Stimulated activated CD8-positive, alpha-beta memory T cell treated with anti-CD3 and anti-CD28 coated beads, Interleukin-15, amount 100 ng/mL, for 4 hours (primary cell): Measurements from ENCODE around the gene UBE2C.
"Not testable (repeated sequence)": the region's sequence is repeated elsewhere in the genome, so short reads cannot be mapped to it uniquely, and the experiment has no call there.

Experiments
- DNase-seq, 2 donors: peaks; one replicate each; pipeline ENCODE4 v3.0.0-alpha.2; 2020; ENCODE audit warnings: low read depth in 2 of 2

The UBE2C gene

DNA sequence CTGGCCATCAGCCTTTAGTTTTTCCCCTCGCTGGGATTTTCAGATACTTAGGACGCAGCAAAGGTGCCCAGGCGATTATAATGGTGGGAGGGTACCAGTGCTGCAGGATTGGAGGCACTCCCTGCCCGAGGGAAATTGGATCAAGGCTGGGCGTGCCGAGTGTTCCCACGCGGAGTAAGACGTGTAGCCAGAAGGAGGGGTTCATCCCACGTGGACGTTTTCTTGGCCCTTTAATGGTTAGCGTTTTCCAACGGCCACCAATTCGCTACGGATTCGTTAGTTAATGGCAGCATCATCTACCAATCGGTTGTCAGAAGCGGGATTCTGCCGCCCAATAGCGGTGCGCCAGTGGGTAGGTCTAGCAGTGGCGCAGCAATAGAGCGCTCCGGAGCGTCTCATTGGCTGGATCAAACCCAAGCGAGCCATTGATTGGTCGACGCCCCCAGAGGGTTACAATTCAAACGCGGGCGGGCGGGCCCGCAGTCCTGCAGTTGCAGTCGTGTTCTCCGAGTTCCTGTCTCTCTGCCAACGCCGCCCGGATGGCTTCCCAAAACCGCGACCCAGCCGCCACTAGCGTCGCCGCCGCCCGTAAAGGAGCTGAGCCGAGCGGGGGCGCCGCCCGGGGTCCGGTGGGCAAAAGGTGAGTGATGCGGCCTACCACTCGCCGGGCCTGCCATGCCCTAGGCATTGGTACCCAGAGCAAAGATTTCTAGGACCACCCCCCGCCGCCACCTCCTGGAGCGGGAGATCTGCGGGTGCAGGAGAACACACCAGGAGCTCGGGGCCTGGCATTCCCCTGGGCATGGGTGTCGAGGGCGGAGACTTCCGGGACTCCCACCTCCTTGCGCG lies at the start of gene UBE2C:
UBE2C (plus strand) TSS at position 488 of the 849 bp plus-strand sequence; CDS start at position 540, 52 bp downstream.
- DNase-seq = peak; percentile 81 to 91

DNA sequence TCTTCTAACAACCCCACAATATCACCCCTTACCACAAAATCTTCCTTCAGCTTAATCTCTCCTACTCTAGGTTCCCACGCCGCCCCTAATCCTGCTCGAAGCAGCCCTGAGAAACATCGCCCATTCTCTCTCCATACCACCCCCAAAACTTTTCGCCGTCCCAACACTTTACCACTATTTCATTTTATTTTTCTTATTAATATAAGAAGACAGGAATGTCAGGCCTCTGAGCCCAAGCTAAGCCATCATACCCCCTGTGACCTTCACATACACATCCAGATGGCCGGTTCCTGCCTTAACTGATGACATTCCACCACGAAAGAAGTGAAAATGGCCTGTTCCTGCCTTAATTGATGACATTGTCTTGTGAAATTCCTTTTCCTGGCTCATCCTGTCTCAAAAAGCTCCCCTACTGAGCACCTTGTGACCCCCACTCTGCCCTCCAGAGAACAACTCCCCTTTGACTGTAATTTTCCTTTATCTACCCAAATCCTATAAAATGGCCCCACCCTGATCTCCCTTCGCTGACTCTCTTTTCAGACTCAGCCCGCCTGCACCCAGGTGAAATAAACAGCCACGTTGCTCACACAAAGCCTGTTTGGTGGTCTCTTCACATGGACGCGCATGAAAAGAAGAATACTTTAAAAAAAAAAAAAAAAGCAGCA lies 47.7 kb upstream of the UBE2C start:
- not testable (repeated sequence) for DNase-seq

DNA sequence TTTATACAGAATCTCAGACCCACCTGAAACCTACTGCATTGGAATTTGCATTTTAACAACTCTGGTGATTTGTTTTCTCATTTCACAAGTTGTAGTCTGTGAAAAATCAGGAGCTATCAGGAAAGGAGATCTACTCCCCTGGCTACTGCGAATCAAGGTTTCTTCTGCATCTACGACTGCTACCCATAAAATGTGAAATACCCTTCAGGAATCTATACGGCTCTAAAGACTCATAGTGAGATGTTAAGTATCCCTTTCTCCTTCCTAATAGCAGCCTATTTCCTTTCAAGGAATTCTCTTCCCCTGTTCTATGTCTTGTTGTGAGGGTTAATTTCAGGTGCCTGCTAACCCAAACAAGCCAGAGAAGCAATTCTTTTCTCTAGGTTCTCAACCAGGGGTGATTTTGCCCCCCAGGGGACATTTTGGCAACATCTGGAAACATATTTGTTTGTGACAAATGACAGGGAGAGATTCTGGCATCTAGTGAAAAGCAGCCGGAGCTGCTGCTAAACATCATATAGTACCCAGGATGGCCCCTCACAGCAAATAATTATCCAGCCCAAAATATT lies 47.1 kb upstream of the UBE2C start:
- no peak for DNase-seq

DNA sequence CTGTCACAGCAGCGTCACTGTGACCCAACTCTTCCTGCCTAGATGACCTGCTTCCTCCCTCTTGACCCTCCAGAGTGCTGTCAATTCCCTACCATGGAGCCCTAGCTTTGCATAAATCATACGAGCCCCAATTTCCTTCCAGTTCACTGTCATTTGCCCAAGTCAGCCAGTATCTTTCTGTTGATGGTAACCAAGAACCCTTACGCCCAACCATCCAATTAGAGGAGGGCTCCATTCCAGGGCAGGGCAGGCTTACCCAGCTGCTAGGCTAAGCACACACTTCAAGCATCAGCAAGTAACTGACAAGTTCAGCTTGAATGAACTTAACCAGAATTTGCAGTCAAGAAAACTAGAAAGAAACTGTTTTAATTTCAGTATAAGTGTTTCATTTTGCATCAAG lies 46.5 kb upstream of the UBE2C start:
- DNase-seq = no peak

DNA sequence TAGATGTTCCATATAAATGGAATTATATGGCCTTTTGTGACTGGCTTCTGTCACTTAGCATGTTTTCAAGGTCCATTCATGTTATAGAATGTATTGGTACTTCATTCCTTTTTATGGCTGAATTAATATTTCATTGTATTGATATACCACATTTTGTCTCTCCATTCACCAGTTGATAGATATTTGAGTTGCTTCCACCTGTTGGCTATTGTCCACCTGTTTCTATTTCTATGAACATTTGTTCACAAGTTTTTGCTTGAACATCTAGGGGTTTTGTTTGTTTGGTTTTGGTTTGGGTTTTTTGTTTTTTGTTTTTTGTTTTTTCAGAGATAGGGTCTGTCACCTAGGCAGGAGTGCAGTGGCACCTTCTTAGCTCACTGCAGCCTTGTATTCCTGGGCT lies 44.0 kb upstream of the UBE2C start:
- DNase-seq = no peak

DNA sequence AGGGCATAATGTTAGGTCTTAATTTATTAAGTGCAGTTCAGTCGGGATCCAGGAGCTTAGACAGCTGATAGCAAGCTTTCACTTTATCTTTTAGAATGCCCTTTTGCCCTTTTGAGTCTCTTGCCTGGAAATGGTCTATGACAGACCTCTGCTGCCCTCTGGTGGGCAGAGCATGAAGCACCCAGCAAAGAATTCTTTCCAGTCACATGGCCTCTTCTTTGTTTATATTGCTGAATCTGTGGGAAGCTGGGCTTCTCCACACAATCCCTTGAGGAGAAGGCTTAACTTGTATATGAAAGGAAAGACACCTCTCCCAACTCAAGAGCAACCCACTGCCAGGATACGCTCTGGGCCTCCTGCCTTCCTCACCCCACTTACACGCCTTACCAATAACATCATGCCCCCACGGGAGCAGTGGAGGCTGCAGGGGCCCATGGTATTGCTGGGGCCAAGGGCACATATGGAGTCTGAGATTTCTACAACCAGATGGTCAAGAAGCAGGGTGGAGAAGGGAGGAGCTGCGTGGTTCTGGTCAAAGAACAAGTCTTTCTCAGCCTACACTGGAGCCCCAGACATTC lies 41.2 kb upstream of the UBE2C start:
- peak; percentile 40 to 49 for DNase-seq

DNA sequence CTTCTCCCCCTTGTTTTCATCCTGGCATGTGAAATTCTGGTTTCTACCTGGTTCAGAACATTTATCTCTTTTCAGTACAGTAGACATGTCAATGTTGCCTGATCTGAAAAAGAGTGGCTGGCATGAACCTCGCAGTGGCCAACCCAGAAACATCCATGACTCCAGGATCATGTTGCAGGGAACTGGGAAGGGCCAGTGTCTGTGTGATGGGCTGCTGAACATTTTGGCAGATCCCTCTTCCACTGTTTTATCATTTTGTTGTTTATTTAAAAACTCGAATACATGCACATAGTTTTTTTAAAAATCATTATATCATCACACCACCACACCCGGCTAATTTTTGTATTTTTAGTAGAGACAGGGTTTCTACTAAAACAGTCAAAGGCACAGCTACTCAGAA lies 39.8 kb upstream of the UBE2C start:
- DNase-seq = no peak

DNA sequence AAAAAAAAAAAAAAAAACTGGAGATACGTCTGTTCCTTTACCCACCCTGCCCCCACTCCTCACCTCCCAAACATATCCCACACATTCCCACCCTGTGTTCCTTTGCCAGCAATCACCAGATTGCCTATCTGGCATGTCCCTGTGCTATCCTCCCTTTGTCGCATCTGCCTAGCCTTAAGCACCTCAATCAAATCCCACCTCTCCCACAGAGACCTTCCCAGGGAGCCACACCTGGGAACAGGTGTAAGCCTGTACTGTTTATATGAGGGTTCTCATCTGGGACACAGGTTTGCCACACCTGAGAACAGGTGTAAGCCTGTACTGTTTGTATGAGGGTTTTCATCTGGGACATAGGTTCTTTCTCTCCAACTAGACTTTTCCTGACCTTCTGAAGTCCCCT lies 37.5 kb upstream of the UBE2C start:
- no peak for DNase-seq

DNA sequence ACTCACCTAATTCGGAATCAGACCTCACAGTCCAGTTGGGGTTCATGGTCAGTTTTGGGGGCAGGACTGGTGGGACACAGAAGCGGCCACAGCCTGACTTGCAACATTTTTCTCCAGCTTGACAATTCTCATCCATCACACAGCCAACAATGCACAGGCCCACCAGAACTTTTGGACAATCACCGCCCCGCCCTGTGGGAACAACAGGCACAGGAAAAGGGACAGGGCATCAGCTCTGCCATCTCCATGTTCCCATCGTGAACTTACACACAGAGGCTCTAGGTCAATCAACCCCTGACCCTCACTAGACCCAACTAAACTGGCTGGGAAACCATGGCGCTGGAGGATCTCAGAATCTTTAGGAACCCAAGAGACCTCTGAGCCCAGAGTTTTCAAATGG lies 37.0 kb upstream of the UBE2C start:
- no peak for DNase-seq

DNA sequence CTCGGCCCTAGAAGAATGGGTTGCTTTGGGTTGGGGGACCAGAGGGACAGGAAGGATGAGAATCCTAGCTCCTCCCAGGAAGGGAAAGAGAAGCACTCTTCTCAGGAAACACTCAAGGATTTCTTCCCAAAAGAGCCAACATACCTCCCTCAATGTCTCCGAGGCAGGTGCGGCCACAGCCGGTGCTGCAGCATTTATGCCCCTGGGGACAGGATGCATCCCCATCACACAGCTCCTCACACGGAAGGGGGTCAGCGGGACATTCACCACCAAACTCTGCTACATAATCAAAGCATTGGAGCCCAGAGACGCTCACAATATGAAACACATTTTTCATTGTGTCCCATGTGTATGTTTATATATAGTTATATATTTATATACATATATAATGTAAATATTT lies 35.5 kb upstream of the UBE2C start:
- no peak for DNase-seq

DNA sequence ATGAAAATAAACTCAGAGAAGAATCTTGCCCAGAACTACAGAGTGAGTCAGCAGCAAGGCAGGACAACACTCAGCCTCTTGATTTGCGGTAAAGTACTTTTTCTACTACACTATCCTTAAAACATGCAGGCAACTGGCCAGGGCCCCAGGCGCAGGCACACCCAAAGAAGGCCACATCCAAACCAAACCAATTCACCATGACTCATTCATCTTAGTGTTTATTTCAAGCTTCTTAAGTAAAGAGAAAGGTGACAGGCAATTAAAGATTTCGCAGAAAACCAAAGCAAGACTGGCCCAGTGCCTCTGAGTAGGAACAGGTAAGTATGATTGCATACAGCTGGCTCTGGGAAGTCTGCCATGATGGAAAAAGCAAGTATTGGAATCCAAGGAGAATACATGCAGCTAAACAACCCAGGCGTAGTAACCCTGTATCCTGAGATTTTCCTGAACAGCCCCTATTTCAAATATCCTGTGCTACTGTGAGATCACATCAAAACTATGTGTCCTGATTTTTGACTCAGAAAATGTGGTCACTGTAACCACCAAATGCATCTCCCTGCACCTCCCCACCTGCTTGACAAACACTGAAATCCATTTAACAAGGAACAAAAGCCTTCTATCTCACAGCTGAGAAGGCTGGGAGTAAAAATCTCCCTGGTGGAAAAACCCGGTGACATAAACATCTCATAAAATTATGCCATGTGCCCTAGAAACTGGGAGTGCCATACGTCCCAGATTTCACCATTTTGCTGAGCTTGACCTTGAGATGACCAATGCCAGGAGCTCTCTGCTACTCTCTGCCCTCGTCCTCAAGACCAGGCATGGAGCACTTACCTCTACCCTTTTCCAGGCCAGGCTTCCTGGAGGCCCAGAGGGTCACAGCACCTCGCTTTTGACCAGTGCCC lies 33.2 kb upstream of the UBE2C start:
- no peak for DNase-seq

DNA sequence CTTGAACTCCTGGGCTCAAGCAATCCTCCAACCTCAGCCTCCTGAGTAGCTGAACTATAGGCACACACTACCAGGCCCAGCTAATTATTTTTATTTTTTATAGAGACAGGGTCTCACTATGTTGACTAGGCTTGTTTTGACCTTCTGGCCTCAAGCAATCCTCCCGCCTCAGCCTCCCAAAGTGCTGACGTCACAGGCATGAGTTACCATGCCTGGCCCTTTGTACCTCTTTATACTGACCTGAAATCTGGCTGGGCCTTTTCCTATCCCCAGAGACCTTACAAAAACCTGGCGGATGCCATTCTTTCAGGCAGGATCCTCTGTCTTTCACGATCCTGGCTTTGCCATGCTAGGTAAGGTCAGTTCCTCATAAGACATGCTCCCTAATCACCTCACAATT lies 32.3 kb upstream of the UBE2C start:
- DNase-seq = no peak

DNA sequence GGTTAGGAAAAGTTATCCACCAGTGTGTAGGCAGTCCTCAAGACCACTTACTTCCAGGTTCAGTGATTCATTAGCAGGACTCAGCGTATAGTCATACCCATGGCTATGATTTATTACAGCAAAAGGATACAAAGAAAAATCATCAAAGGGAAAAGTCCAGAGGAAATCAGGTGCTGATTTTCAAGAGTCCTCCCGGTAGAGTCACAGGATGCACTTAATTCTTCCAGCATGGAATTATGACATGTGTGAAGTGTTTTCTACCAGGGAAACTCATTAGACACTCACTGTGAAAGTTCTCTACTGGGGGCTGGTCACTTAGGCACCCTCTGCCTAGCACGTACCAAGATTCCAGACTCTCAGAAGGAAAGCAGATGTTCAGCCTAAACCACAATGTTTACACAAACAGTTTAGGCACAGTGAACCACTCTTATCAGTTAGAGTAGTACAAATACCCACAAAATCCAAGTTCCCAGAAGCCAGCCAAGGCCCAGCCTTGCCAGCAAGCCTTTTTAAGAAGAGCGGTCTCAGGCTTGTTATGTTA lies 31.0 kb upstream of the UBE2C start:
- no peak for DNase-seq

DNA sequence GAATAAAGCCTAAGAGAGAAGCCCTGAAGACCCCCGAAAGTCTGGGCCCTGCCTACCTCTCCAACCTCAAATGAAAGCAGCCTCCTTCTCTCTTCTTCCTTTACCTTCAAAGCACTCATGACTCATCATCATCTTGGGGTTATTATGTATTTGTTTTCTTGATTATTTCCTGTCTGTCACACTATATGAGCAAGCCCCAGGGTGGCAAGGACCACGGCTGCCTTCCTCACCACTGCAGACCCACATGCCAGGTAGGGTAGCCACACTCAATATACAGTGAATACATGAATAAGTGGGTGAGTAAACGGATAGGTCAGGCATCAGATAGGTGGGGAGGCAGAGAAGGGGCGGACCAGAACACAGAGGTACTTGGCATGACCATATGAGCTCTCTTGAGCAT lies 29.6 kb upstream of the UBE2C start:
- no peak for DNase-seq

DNA sequence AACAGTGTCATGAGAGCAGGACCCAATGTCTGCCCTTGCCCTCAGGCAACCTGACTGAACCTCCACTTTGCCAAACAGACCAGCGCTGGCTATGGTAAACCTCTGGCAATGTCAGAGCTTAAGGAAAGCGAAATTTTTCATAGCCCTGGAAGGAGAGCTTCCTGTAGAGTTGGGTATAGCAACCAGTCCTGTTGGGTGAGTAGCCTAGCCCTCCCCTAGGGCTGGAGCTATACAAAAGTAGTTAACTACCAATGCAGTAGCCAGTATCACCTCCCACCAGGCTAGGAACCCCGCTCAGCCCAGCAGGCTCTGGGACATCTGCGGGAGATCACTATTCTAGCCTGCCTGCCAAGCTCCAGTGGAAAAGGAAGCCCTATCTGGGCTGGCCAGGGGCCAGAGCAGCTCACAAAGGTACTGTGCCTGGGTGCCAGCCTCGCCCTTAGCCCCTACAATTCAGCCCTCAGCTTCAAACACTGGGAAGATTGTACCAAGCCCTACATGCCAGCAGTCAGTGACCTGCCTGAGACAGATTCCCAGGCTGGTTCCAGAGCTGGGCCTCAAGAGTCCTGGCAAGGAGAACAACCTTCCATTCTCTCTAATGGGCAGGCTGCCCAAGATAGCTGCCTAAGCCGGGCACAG lies 28.7 kb upstream of the UBE2C start:
- no peak for DNase-seq

DNA sequence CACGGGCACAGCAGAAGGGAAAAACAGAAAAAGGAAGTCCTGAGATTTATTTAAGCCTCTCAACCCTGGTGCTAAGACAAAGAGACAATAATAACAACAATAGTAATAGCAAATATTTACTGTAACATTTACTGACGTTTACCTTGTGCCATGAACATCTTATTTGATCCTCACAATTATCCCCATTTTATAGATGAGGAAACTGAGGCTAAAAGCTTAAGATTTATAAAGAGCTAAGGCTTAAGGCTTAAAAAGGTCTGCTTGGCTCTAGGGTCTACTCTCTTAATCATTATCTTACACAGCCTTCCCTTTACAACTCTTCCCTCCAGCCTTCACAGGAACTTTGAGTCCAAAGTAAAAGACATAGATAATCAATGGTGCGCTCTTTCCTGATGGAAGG lies 24.1 kb upstream of the UBE2C start:
- DNase-seq = no peak

DNA sequence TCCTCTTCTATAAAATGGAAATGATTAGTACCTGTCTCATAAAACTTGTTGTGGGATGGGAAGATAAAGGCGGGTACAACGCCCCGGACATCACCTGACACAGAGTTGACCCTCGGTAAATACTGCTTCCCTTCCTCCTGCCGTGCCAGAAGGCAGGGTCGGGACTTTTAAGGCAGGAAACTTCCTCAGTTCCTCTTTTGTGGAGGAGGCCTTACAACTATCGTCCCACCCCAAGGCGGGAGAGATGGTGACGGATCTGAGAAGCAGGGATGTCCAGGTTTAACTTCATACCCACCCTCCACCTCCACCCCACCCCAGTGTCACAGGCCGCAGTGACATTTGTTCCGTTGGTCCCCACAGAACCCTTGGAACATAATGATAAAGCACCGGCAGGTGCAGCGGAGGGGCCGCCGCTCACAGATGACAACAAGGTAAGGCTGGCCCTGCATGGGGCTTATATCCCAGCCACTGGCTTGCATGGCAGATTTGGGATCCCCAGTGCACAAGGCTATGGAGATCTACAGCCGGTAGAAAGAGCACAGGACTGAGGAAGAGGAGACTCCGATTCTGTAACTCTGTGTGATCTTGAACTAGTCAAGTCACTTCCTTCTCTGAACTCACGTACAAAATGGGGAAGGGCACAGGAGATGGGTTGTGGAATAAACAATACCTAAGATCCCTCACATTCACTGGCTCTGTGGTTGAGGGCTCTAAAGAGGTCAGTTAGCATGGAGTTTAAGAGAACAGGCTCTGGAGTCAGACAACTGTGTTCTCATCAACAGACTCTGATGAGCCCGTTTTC lies 19.9 kb upstream of the UBE2C start:
- no peak for DNase-seq

DNA sequence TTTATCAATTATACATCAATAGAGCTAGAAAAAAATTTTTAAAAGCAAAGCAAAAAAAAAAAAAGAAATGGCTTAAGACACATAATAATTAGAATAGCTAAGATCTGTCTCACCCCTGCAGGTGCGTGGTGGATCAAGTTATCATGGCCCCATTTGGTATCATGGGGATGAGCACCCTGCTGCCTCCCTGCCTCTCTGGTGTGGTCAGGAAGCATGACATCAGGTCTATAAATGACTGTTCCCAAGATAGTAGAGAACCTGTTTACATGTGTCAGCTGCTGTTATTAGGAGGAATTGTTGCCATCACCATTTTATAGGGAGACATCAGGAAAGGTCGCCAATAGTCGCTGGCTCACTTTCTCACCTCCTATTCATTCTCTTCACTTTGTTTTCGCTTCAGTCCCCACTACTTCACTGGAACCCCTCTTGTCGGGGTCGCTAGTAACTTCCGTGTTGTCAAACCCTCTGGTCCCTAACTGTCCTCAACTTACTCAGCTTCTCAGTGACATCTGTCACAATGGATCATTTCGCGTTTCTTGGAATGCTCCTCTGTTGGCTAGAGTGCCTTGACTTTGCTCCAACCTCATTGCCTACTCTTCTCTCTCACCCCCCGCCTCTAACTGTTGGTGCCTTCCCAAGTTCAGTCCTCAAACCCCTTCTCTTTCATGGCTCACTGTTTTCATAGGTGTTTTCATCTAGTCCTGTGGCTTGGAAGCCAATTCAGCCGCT lies 15.9 kb upstream of the UBE2C start:
- no peak for DNase-seq

DNA sequence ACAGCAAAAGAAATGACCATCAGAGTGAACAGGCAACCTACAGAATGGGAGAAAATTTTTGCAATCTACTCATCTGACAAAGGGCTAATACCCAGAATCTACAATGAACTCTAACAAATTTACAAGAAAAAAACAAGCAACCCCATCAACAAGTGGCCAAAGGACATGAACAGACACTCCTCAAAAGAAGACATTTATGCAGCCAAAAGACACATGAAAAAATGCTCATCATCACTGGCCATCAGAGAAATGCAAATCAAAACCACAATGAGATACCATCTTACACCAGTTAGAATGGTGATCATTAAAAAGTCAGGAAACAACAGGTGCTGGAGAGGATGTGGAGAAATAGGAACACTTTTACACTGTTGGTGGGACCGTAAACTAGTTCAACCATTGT lies 14.9 kb upstream of the UBE2C start:
- not testable (repeated sequence) for DNase-seq
